Inflammatory macrophage treated with lipopolysaccharide for 1 hour (primary cell): Measurements from ENCODE around the gene AK8.

Experiments
- DNase-seq, 2 donors: peaks; one replicate each; pipeline ENCODE4 v3.0.0-alpha.2; 2020 to 2022

Gene AK8

DNA sequence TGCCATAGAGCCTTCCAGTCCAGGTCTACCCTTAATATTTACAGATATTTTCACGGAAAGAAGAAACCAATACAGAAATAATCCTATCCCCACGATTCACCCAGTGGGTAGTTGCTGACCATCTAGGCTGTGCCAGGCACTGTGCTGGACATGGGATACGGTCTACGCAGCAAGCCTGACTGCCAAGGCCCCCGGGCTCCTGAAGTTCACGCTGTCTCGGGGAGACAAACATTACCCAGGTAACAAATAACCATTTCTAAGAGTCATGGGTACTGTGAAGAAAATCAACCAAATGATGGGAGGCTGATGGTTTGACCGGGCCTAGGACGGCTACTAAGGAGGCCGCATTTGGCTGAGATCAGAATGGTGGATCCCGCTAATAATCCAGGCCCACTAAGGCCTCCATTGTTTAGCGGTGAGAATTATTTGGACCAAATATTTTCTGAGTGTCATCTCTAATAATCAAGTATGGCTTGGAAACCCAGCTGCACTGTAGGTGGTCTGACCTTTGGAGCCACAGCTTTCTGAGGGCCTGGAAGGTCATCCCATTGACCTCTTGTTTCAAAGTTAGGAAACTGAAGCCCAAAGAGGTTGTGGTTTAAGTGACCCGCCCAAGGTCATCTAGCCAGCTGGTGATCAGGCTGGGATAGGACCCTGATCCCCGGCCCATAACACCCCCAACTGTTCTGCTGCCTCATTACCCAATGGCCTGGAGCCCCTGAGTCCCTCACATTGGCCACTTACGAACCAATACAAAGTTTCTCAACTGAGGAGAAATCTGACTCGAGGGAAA lies 82.4 kb downstream of the AK8 start:
- no peak for DNase-seq

DNA sequence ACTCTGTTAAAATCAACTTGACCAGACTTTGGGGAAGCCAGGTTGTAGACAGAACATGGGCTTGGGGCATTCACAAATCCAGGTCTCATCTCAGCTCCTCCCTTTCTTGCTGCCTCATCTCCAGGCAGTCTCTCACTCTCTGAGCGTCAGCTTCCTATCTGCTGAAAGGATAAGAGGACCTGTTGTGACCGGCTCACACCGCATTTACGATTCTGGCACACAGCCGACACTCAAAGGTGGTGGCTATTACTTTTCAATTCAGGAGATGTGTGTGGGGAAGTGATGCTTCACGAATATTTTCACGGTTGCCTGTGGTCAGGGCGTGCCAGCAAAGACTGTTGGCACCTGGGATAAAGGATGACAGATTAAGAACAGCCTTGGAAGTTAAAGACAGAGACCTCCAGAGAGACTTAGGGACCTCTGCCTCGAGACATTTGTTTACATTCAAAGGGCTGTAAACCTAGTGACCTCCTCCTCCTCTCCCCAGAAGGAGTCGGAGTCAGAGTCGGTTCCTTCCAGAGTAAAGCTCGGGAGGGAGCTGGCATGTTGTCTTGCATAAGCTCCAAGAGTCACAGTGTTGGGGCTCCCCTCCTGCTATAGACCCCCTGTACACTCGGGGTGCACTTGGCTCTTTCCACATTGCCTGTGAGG lies 83.2 kb downstream of the AK8 start:
- DNase-seq: no peak

DNA sequence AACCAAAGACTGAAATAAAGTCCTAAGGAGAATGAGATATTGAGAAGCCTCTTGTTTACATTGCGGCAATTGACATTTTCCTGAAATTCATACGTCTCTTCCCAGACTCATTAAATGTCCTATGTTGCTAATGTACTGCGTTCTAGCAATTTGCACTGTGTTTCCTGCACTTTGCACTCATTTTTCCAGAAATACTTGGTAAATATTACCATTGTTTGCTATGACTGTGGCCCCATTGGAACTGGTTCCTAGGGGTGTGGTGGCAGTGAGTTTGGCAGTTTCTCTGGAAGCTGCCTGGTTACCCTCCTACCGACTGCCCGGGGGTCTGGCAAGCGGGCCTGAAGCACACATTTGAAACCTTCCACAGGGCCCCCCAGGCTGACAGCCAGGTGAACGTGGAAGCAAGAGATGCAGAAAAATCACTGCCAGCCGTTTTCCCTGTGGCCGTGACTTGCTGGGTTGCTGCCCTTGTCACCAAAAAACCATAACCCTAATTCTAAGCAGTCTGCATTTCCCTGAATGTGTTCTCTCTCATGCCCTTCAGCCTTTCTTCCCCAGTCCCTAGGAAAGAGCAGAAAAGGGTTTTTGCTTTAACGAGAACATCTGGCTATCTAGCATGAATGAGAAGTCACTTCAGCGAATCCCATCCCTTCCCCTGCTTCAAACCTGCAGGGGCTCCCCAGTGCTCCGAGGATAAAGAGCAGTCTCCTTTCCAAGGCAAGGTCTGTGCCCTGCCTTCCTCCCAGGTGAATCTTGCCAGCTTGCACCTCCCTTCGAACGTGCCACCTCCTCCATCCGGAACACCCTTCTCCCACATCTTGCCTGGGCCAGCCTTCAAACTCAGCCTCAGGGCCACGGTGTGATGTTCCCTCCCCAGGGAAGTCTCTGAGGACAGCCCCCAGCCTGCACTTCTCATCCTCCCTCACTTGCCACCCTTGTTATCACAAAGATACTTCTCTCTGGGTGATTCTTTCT lies 84.2 kb downstream of the AK8 start:
- DNase-seq: no peak

DNA sequence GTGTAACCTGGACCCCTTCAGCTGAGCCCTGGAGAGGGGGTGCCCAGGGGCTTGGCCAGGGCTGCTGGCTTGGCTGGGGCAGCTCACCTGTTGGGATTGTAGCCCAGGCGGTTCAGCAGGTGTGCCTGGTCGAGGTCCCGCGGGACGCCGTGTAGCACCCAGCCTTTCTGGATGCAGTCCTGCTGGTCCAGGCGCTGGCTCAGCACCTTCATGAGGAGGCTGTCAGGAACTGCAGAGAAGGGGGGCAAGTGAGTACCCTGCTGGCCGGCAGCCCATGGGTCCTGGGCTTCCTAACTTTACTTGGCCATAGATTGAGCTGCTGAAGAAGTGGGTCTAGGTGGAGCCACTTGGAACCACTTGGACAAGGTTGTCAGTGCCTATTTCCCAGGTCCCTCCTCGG lies 85.5 kb downstream of the AK8 start:
- no peak for DNase-seq

DNA sequence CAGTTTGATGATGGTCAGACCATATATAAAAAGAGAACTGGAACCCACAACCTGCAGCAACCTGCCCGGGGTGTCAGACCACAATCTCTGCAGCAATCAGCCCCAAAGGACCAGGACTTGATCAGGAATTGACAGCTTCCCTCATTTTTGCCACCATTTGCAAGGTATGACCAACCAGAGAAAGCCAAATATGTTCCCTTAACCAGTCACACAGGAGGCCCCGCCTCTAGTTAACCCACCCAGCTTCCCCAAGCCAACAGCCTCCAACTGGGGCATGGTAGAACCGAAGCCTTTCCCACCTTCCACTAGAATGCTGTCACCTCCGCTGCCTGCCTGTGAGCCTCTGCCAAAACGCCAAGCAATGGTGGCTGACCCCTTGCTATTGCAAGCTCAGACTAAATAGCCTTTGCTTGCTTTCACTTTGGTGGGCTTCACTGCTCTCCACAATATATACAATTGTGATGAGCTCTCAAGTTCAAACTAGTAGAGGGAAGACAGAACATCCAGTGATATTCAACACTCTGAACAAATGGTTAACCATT lies 86.3 kb downstream of the AK8 start:
- DNase-seq: no peak

DNA sequence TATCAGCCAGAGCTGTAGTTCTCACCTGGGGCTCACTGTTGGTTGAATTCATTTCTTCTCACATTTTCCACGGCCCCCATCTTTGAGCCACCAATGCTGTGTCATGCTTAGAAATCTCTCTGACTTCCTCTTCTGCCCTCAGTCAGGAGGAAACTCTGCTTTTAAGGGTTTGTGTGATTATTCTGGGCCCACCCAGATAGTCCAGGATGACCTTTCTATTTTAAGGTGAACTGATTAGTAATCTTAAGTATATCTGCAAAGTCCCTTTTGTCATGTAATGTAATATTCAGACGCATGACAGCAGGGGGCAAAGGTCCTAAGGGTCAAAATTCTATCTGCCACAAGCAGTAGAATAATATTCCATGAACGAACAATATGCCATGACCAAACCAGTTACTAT lies 88.4 kb downstream of the AK8 start:
- peak; percentile 62 to 82 for DNase-seq

DNA sequence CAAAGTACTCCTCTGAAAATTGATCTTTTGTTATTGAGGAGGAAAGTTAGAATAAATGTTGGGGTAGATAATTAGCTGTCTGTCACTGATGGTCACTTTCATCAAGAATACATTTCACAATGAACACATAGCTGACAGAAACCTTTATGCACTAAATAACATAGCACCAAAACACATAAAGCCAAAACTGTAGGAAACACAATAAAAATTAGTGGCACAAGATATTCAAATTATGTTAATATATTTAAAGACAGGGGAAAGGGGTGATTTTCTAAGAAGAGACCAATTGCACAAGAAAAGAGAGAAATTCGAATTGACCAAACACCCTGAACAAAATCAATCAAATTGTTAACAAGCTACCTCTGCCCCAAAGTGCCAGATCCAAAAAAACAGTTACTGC lies 89.7 kb downstream of the AK8 start:
- DNase-seq: no peak

DNA sequence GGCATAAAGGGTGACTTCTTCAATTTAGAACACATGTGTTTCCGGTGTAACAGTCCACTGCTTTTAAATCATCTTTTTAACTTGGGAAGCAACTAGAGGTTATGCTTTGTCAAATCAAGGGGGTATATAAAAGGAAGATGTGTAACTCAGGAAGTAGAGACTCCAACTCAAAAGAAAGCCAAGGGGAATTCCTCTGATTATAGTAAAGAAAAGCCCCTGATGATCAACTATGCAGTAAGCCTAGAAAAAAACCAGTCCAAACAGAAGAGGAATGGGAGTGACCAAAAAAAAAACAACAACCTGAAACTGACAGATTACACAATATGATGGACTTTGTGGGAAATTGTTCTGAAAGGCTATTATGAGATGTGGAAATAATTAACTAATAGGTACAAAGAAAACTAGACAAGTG lies 90.3 kb downstream of the AK8 start:
- peak; percentile 54 to 88 for DNase-seq

DNA sequence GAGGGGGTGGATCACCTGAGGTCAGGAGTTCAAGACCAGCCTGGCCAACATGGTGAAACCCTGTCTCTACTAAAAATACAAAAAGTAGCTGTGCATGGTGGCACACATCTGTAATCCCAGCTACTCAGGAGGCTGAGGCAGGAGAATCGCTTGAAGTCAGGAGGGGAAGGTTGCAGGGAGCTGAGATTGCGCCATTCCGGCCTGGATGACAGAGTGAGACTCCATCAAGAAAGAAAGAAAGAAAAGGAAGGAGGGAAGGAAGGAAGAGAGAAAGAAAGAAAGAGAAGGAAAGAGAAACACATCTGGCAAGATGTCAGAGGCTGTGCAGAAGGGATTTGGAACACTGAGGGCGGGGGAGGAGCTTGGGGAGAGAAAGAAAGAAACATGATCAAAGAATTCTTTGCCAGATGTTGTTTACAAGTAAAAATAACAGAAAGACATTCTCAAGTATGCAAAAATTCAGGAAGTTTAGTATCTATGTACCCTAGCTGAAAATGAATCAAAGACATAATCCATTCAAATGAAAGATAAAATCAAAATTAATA lies 93.7 kb downstream of the AK8 start:
- no peak for DNase-seq

DNA sequence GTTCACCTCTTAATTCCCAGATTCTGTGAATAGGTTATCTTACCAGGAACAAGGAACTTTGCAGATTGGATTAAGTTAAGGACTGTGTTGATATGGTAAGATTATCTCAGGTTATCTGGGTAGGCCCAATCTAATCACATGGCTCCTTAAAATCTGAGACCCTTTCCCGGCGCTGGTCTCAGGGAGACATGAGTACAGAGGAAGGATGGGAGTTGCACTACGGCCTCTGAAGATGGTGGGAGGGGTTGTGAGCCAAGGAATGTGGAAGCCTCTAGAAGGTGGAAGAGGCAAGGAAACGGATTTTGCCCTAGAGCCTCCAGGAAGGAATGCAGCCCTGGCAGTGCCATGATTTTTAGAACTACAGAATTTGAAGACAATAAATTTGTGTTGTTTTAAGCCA lies 95.1 kb downstream of the AK8 start:
- no peak for DNase-seq

DNA sequence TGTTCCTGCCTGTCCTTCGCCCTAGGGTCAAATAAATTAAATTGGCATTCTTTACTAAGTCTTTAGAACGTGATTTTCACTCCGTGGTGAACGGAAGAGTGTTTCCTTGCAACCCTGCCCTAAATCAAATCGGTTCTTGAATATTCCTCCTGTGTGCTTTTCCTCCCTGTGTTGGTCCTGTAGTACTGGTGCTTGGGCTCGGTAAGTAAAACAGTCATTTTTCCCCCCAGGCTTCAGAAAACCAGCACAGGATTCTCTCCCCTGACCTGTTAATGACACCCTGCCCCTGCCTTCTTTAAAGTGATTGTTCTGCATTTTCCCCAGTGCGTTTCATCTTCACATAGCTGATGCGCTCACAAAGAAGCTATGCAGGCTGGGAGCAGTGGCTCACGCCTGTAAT lies 96.0 kb downstream of the AK8 start:
- no peak for DNase-seq

DNA sequence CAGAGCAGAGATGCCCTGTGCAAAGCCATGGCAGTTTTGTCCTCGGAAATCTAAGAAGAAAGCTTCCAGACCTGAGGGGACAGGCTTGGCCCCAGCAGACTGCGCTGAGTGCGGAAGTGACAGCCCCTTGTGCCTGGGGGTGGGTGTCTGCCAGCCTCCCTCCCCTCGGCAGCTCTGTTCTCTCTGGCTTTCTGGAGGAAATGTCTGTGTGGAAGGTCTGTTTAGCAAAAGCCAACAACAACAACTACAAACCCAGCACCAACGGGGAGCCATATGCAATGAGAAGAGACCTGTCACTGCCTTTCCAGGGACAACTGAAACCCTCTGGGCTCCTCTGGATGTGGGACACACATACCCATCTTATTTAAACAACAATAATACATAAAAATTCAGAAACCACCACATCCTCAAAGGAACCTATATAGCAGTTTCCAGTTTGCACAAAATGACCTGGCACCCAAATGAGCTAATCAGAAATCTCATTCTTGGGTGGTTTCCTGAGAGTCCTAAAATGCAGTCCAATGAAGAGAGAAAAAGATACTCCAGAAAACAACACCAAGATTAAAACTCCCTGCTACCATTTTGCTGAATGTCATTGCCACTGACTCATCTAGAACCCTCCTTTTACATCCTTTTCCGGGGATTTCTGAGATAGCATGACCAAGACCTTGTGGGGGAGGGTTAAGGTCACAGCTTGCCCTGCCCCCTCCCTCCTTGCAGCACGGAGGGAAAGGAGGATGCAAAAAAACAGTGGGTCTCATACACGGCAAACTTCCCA lies 97.7 kb downstream of the AK8 start:
- peak in 1 of 2 donors; percentile 46 for DNase-seq

DNA sequence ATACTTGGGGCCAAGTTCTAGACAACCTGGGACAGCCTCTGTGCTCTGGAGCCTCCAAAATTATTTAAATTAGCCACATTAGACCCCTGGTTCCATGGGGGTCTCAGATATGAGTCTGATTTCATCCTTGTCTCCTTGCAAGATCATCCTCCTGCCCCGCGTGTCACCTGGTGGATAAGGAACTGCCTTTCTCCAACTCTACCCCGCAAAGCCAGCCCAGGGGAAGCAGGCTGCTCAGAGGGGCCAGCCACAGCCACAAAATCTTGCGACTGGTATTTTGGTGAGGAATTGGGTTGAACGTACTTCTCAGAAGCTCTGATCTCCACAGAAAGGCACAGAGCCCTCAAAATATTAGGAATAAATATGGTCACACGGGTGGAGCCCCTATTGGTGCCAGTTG lies 101.2 kb downstream of the AK8 start:
- DNase-seq: no peak

DNA sequence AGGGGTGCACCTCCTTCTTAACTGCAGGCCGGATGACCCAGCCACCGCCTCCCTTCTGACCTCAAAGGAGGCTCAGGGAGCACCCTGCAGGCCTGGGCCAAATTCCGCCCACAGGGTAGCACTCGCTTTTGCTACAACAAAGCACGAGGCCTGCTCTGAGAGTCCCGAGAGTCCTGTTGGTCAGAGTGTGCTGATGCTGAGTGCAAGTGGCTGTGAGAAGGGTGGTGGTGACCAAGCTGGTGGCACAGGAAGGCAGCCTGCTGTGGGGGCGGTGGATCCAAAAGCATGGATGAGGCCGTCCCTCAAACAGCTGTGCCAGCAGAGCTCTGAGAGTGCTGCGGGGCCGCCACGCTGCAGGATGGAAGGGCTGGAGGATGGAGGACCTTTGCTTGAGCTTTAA lies 101.8 kb downstream of the AK8 start:
- no peak for DNase-seq

DNA sequence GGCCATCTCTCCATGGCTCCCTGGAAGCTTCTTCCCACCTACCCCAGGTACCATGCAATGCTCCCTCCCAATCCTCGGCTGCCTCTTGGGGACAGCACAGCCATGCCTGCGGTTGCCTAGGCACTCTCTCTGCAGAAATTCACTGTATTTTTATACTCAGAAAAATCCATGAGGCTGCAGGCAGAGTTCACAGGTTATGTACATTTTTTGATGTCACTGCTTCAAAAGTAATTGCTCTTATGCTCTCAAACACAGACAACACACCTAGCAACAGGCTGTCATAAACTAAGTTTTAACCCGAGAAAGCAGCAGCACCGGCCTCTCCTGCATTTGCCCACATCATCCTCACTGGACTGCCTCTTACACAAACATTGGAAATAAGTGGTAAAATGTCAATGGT lies 102.4 kb downstream of the AK8 start:
- DNase-seq: no peak

DNA sequence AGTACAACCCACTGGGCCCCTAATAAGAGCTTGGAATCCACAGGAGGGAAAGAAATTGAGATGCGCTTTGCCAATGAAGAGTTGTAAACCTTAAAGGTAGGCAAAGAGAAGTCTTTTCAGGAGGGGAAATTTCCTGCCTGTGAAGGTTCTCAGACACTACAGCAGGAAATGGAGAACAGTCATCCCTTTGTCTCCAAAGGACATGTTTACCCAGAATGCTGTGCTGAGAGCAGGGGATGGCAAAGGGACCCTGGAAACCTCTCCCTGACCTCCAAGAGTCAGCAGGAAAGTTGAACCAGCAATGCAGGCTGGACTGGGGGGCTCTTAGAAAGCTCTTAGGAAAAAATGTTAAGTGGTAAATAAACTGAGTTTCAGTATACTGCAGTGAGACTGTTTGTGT lies 103.2 kb downstream of the AK8 start:
- DNase-seq: no peak

DNA sequence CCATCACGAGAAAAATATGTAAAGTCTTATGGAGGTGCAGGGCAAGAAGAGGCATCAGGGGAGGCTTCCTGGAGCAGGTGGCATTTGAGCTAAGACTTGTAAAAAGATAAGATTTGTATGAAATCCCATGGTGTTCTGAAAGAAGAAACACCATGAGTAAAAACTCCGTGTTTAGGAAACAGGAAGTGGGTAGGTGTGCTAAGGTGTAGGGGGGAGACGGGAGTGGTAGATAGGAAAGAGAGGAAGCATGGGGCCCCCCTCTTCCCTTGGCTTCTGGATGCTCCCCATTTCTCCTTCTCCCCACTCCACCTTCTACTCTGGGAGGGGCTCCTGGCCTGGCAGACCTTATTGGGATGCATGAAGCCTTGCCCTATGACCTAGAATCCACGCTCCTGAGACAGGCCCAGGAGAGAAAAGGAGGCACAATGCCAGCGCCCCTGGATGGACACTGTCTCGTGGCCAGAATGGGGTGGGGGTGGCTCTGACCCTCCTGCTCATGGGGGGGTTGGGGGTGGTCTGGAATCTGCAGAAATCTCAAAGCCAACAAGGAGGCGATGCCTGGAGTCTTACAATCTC lies 104.2 kb downstream of the AK8 start:
- DNase-seq: peak in 1 of 2 donors; percentile 5

DNA sequence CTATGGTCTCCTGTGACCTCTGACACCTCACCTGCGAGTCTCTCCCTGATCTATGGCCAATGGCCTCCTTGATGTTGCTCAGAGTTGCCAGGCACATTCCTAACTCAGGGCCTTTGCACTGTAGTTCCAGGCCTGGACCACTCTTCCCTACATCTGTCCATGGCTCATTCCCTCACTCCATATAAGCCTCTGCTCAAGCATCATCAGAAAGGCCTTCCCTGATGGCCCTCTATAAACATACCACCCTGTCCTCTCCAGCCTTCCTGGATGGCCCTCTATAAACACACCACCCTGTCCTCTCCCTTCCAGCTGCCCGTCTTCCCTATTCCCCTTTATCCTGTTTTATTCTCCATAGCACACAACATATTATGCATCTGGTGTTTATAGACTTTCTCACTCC lies 105.0 kb downstream of the AK8 start:
- DNase-seq: no peak

DNA sequence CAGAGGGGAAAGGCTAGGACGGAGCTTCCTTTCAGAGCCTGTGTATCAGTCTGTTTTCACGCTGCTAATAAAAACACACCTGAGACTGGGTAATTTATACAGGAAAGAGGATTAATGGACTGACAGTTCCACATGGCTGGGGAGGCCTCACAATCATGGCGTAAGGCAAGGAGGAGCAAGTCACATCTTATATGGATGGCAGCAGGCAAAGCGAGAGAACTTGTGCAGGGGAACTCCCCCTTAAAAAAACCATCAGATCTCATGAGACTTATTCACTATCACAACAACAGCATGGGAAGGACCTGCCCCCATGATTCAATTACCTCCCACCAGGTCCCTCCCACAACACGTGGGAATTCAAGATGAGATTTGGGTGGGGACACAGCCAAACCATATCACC lies 106.3 kb downstream of the AK8 start:
- peak in 1 of 2 donors; percentile 34 for DNase-seq

DNA sequence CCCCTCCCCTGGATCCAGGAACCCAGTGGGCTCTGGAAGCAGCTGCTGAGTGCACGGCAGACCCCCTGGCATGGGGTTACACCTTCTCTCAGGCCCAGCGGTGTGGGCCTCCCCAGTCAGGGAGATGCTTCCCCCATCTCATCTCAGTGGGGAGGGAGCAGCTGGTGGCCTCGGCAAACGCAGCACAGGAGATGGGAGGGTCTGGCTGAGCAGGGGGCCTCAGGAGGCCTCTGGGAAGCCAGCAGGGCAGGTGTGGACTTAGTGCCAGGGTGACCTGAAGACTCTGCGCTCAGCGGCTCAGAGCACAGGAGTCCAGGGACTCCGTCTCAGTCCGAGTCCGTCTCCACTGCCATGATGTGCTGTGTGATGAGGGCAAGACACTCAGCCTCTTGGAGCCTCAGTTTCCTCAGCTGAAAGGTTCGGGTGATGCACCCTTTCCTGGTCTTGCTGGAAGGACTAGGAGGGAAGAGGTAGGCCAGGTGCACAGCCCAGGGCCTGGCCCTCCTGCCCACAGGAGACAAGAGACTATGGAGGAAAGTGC lies 107.2 kb downstream of the AK8 start:
- DNase-seq: no peak
